ENCODE data around the gene EPOP. TPM values are rescaled to one million over a fixed set of nuclear protein-coding genes. Genes with fewer than 3 reads are reported as not detected.
A peak's percentile ranks its signal among the peaks of the same experiment; 100 is the strongest.

The EPOP gene
- polyA plus RNA-seq, 1 experiment: 0.17 TPM

DNA sequence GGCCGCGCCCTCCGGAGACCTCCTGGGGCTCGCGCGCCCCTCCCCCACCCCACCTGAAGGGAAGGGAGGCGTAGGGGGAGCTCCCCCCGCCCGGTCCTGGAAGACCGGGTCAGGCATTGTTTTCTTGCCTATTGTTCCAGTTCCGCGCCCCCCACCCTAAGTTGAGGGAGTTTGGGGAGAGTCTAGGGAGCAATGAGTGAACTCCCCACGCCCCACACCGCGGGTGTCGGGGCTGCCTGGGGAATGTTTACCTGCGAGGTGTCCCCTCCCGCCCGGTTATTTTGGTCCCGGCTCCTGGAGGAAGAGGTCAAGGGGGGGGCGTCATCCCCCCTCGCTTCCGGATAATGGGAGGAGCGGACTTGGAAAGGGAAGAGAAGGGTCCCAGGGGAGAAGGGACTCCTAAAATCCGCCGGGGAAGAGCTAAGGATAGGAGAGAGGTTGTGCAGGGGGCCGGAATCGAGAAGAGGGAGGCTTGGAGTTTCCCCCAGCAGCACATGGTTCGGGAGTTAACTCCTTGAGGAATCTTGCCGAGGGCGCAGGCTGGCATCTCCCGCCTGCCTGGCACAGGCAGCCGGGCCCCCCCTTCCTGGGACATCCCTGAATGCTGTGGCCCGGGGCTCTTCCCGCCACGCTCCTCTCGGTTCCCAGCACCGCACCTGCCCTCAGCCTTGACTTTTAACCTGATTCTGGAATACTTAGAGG, 31.2 kb upstream of the EPOP start:
- POLR2A ChIA-PET: no interaction called here
- H3K9me3 ChIP-seq (ENCODE audit: control insufficient read depth, insufficient read depth, low read length): no peaks in the 10 kb centered on the region; the same call in 1 of the 2 replicates
- CTCF ChIA-PET: interaction anchor here (1.0 to 2.3 kb wide), 4 partner anchors 23 to 38 kb away, joined by 3 to 6 read pairs (median 4); no protein-coding TSS in a partner anchor
- no peaks in the 10 kb centered on the region for H3K27me3 ChIP-seq (ENCODE audit: control insufficient read depth, insufficient read depth, low read length)
- no peak for DNase-seq (ENCODE audit: low read depth, low spot score)
- peak overlapping the region; percentile 69 for H3K4me3 ChIP-seq (ENCODE audit: low read depth, low read length)
- TF ChIP-seq, protein P1, sequence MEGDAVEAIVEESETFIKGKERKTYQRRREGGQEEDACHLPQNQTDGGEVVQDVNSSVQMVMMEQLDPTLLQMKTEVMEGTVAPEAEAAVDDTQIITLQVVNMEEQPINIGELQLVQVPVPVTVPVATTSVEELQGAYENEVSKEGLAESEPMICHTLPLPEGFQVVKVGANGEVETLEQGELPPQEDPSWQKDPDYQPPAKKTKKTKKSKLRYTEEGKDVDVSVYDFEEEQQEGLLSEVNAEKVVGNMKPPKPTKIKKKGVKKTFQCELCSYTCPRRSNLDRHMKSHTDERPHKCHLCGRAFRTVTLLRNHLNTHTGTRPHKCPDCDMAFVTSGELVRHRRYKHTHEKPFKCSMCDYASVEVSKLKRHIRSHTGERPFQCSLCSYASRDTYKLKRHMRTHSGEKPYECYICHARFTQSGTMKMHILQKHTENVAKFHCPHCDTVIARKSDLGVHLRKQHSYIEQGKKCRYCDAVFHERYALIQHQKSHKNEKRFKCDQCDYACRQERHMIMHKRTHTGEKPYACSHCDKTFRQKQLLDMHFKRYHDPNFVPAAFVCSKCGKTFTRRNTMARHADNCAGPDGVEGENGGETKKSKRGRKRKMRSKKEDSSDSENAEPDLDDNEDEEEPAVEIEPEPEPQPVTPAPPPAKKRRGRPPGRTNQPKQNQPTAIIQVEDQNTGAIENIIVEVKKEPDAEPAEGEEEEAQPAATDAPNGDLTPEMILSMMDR (IDR thresholded peaks at IDR 0.05; ENCODE audit: low read depth, low read length): no peak
- H3K27ac ChIP-seq (ENCODE audit: low read depth, low read length): peak overlapping the region; percentile 11

GRCh38 chr17:38705523-38705802, 30.7 kb upstream of the EPOP start:
- ChIA-PET POLR2A (interaction anchor here (1.1 kb wide), 1 partner anchor 27 kb away, joined by 3 read pairs; no protein-coding TSS in a partner anchor), CTCF (interaction anchor here (1.0 to 2.3 kb wide), 2 partner anchors 24 to 30 kb away, joined by 3 to 6 read pairs; no protein-coding TSS in a partner anchor)
- no peak overlapping the region for H3K27ac ChIP-seq (ENCODE audit: low read depth, low read length)
- TF ChIP-seq, protein P1 (IDR thresholded peaks at IDR 0.05; ENCODE audit: low read depth, low read length): no peak
- peak overlapping the region; percentile 69 for H3K4me3 ChIP-seq (ENCODE audit: low read depth, low read length)
- no peaks in the 10 kb centered on the region for H3K27me3 ChIP-seq (ENCODE audit: control insufficient read depth, insufficient read depth, low read length)
- no peaks in the 10 kb centered on the region; the same call in 1 of the 2 replicates for H3K9me3 ChIP-seq (ENCODE audit: control insufficient read depth, insufficient read depth, low read length)
- DNase-seq (ENCODE audit: low read depth, low spot score): no peak

DNA sequence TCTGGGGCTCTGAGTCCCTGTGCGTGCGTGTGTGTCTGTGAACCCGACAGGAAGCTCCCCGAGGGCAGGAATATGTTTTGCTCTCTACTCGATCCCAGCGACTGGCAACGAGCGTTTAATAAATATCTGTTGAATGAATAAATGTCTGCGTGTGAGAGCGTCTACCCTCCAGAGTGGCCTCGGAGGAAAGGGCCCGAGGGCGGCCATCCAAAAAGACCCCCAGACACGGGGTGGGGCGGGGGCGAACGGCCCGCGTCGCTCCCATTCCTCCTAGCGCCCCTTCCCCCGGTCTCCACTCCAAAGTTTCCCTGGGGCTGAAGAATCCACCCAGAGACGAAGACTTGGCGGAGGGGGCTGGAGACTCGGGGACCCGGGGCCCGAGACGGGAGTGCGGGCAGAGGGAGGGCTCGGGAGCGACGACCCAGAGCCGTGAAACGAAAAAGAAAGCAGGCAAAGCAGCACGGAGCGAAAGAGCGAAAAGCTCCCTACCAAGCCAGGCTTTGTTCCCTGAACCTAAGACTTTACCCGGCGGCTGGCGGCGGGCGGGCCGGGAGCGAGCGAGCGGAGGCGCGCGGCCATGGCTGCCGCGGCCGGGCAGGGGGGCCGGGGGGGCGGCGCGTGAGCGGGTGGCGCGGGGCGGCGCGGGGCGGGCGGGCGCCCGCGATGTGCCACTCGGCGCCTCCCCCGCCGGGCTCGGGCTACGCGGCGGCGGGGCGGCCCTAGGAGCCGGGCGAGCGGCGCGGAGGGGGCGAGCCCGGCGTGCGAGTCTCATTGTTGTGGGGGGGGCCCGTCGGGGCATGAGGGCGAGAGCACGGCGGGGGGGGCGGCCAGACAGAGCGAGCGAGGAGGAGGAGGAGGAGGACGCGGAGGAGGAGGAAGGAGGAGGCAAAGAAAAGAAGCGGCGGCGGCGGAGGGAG, 30.1 kb upstream of the EPOP start, which contains the start of gene MLLT6:
TSS of gene MLLT6 (plus strand) at position 668 of the 917 bp plus-strand sequence. CDS start 360 bp downstream, outside the sequence.
- no peaks in the 10 kb centered on the region; the same call in 1 of the 2 replicates for H3K9me3 ChIP-seq (ENCODE audit: control insufficient read depth, insufficient read depth, low read length)
- no peak for DNase-seq (ENCODE audit: low read depth, low spot score)
- H3K27me3 ChIP-seq (ENCODE audit: control insufficient read depth, insufficient read depth, low read length): no peaks in the 10 kb centered on the region
- POLR2A ChIA-PET: interaction anchor here (0.6 to 1.1 kb wide), 2 partner anchors 17 to 27 kb away, joined by 3 to 6 read pairs; no protein-coding TSS in a partner anchor
- peak within 1 kb of the TSS; percentile 81 for H3K27ac ChIP-seq (ENCODE audit: low read depth, low read length)
- TF ChIP-seq, protein P1 (IDR thresholded peaks at IDR 0.05; ENCODE audit: low read depth, low read length): no peak
- CTCF ChIA-PET: interaction anchor here (0.6 to 2.3 kb wide), 3 partner anchors 24 to 278 kb away, joined by 3 to 6 read pairs (median 3); no protein-coding TSS in a partner anchor
- H3K4me3 ChIP-seq (ENCODE audit: low read depth, low read length): peak within 1 kb of the TSS; percentile 71

GRCh38 chr17:38703742-38704605, 29.2 kb upstream of the EPOP start:
- ChIA-PET POLR2A (interaction anchor here (0.6 to 1.1 kb wide), 2 partner anchors 16 to 26 kb away, joined by 3 to 6 read pairs; no protein-coding TSS in a partner anchor), CTCF (interaction anchor here (0.6 to 2.3 kb wide), 2 partner anchors 31 to 278 kb away, joined by 3 to 6 read pairs; no protein-coding TSS in a partner anchor)
- peak overlapping the region; percentile 81 for H3K27ac ChIP-seq (ENCODE audit: low read depth, low read length)
- peak overlapping the region; percentile 71 for H3K4me3 ChIP-seq (ENCODE audit: low read depth, low read length)
- TF ChIP-seq, protein P1 (IDR thresholded peaks at IDR 0.05; ENCODE audit: low read depth, low read length): no peak
- no peaks in the 10 kb centered on the region for H3K27me3 ChIP-seq (ENCODE audit: control insufficient read depth, insufficient read depth, low read length)
- DNase-seq (ENCODE audit: low read depth, low spot score): no peak
- no peaks in the 10 kb centered on the region; the same call in 1 of the 2 replicates for H3K9me3 ChIP-seq (ENCODE audit: control insufficient read depth, insufficient read depth, low read length)
